Measurements from ENCODE around the gene COL27A1. TPM values are rescaled to one million over a fixed set of nuclear protein-coding genes. Genes with fewer than 3 reads are reported as not detected.

COL27A1 gene
- total RNA-seq, 1 donor: 2.1 TPM

GRCh38 chr9:114192539-114192938 is 37.2 kb downstream of the COL27A1 start:
- no peak for DNase-seq (ENCODE audit: low read depth)
- H3K4me3 ChIP-seq (ENCODE audit: low read depth, low read length): no peak overlapping the region
- TF ChIP-seq, protein P1, sequence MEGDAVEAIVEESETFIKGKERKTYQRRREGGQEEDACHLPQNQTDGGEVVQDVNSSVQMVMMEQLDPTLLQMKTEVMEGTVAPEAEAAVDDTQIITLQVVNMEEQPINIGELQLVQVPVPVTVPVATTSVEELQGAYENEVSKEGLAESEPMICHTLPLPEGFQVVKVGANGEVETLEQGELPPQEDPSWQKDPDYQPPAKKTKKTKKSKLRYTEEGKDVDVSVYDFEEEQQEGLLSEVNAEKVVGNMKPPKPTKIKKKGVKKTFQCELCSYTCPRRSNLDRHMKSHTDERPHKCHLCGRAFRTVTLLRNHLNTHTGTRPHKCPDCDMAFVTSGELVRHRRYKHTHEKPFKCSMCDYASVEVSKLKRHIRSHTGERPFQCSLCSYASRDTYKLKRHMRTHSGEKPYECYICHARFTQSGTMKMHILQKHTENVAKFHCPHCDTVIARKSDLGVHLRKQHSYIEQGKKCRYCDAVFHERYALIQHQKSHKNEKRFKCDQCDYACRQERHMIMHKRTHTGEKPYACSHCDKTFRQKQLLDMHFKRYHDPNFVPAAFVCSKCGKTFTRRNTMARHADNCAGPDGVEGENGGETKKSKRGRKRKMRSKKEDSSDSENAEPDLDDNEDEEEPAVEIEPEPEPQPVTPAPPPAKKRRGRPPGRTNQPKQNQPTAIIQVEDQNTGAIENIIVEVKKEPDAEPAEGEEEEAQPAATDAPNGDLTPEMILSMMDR (IDR thresholded peaks at IDR 0.05; ENCODE audit: insufficient read depth, low read length): no peak

GRCh38 chr9:114193090-114193489 is 37.8 kb downstream of the COL27A1 start:
- TF ChIP-seq, protein P1 (IDR thresholded peaks at IDR 0.05; ENCODE audit: insufficient read depth, low read length): no peak
- no peak for DNase-seq (ENCODE audit: low read depth)

GRCh38 chr9:114196117-114196516 is 40.8 kb downstream of the COL27A1 start:
- DNase-seq (ENCODE audit: low read depth): no peak
- TF ChIP-seq, protein P1 (IDR thresholded peaks at IDR 0.05; ENCODE audit: insufficient read depth, low read length): no peak
- no peak overlapping the region for H3K4me3 ChIP-seq (ENCODE audit: low read depth, low read length)

More at GRCh38 chr9:114193090-114193489, 37.8 kb downstream of the COL27A1 start:
- H3K4me3 ChIP-seq (ENCODE audit: low read depth, low read length): no peak overlapping the region

DNA sequence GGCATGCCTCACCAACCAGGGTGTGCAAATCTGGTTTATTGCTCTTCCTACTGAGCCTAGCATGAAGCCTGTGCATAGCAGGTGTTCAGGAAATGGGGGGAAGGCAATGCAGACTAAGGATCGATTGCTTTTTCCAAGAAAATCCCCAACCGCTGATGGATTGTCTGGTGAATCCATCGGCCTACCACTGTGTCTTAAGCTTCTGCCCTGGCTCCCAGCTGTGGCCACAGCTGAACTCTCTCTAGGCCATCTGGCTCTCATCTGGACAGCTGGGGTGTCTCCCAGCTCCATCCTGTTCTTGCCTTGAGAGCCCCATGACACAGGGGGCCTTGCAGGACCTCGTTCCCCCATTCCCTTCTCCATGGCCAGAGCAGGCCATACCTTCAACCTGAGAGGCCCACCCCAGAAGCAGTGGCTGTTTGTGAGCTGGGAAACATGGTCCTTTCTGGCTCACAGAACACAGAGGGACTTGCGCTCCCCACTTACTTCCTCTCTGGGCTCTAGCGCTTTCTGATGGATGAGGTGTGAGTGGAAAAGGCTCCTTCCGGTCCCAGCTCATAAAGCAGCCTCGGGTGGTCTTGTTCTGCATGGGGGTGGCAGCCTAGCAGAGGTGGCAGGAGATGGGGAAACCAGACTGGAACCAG is 41.8 kb downstream of the COL27A1 start:
- DNase-seq (ENCODE audit: low read depth): no peak
- H3K4me3 ChIP-seq (ENCODE audit: low read depth, low read length): no peak overlapping the region
- TF ChIP-seq, protein P1 (IDR thresholded peaks at IDR 0.05; ENCODE audit: insufficient read depth, low read length): no peak

GRCh38 chr9:114198249-114199040 is 43.1 kb downstream of the COL27A1 start:
- TF ChIP-seq, protein P1 (IDR thresholded peaks at IDR 0.05; ENCODE audit: insufficient read depth, low read length): no peak
- no peak for DNase-seq (ENCODE audit: low read depth)
- H3K4me3 ChIP-seq (ENCODE audit: low read depth, low read length): no peak overlapping the region

- DNase-seq (ENCODE audit: low read depth): no peak
- TF ChIP-seq, protein P1 (IDR thresholded peaks at IDR 0.05; ENCODE audit: insufficient read depth, low read length): no peak
- H3K4me3 ChIP-seq (ENCODE audit: low read depth, low read length): no peak overlapping the region
These were observed 45.5 kb downstream of the COL27A1 start for GRCh38 chr9:114200721-114201300.

All from fibroblast of the aortic adventitia (primary cell).